Activated T-cell treated with anti-CD3 and anti-CD28 coated beads, Interleukin-2, amount 50 U/mL, for 48 hours (primary cell): ENCODE measurements around the gene BSN.

ENCODE experiments used
- DNase-seq, 2 experiments: peaks; one replicate each; pipeline ENCODE4 v3.0.0-alpha.2; 2020

Gene BSN

GRCh38 chr3:49654955-49655556, 100.8 kb downstream of the BSN start:
- no peak for DNase-seq

- no peak for DNase-seq
Observed at GRCh38 chr3:49655731-49656285, 101.5 kb downstream of the BSN start.

GRCh38 chr3:49656541-49657112, 102.3 kb downstream of the BSN start:
- no peak for DNase-seq

DNA sequence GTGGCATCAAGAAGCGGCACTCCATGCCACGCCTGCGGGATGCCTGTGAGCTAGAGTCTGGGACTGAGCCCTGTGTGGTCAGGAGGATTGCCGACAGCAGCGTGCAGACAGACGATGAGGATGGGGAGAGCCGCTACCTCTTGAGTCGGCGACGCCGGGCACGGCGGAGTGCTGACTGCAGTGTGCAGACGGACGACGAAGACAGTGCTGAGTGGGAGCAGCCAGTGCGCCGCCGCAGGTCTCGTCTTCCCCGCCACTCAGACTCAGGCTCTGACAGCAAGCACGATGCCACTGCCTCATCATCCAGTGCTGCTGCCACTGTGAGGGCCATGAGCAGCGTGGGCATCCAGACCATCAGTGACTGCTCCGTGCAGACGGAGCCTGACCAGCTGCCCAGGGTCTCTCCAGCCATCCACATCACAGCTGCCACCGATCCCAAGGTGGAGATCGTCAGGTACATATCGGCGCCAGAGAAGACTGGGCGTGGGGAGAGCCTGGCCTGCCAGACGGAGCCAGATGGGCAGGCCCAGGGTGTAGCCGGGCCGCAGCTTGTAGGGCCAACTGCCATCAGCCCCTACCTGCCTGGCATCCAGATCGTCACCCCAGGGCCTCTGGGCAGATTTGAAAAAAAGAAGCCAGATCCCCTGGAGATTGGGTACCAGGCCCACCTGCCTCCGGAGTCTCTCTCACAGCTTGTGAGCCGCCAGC, 103.1 kb downstream of the BSN start:
- no peak for DNase-seq

DNA sequence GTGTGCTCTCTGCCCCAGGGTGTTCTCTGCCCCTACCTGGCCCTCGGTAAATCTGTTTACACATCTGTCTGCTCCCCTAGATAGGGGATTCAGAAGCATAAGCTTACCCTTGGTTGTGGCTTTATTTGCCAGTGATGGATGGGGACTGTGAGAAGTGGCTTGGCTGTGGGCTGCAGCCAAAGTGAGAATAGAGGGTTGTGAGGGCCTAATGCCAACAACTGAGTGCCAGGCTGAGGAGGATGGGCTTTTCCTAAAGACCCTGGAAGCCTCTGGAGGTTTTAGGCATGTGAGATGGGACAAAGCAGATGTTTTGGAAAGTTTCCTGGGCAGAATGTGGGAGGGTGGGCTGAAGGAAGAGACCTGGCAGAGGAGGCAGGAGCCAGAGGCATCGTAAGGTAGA, 104.4 kb downstream of the BSN start:
- no peak for DNase-seq

DNA sequence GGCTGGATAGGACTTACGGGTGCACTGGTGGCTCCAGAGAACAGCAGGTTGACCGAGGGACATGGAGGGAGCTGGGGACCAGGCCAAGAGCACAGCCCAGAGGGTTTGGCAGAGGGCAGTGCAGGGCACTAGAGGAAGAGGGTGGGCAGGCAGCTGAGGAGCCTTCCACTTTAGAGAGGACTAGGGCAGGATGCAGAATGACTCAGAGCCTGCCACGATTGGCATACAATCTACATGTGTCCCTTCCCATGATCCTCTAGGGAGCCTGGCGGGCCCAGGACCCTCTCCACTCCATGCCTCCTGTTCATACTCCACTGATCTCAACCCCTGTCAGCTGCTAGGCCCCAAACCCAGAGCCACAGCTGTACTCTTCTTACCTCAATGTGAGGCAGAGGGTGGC, 105.5 kb downstream of the BSN start:
- no peak for DNase-seq

- DNase-seq = no peak
Observed at GRCh38 chr3:49661281-49661680, 107.0 kb downstream of the BSN start.

- DNase-seq = no peak
Observed at GRCh38 chr3:49662021-49662420, 107.7 kb downstream of the BSN start.

DNA sequence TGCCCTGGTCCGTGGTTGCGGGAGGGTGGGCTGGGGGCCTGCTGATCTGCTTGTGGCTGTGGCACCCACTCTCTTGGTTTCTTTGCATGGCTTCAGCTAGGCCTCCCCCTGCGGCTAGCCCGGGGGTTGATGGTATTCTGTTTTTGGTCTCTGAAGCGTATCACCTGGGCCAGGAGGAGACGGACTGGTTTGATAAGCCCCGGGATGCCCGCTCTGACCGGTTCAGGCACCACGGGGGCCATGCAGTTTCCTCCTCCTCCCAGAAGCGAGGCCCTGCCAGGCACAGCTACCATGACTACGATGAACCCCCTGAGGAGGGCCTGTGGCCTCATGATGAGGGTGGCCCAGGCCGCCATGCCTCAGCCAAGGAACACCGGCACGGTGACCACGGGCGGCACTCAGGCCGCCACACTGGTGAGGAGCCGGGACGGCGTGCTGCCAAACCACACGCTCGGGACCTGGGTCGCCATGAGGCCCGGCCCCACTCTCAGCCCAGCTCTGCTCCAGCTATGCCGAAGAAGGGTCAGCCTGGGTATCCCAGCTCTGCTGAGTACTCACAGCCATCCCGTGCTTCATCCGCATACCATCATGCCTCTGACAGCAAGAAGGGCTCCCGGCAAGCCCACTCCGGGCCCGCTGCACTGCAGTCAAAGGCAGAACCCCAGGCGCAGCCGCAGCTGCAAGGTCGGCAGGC, 108.6 kb downstream of the BSN start:
- no peak for DNase-seq

DNA sequence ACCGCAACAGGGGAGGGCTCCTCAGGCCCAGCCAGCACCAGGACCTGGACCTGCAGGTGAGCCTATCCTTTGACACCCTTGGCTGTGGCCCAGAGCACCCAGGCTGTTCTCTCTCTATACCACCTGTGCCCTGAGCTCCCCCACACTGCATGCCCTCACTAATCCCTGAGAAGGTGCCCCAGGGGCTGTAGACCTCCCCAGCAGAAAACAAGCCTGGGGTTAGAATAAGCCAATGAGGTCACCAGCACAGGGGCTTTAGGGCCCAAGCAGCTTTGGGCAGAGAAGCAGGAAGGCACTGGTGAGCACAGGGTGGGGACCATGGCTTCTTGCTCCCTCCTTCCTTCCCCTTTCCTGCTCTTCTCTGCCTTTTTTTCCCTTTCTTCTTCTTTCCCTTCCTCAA, 109.6 kb downstream of the BSN start:
- DNase-seq = no peak

GRCh38 chr3:49664300-49664699, 110.0 kb downstream of the BSN start:
- no peak for DNase-seq

GRCh38 chr3:49665822-49666519, 111.7 kb downstream of the BSN start:
- DNase-seq = no peak

- no peak for DNase-seq
Observed at GRCh38 chr3:49666592-49666991, 112.3 kb downstream of the BSN start.

GRCh38 chr3:49667701-49668413, 113.6 kb downstream of the BSN start:
- DNase-seq = no peak

DNA sequence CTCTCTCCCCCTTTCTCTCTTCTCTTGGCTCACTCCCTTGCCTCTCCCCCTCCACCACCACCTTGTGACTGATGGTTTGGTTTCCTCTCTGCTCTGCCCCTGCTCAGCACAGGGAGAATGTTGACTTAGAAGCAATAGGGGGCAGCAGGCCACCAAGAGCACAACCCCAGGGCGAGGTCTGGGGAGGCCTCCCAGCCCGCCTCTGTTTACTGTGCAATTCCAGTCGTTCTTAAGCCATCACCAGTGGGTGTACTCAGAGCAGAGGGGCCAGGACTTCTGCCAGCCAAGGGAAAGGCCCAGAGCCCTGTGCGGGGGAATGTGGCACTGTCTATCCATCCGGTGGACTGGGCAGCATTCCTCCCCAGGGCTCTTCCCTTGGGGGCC, 114.1 kb downstream of the BSN start:
- DNase-seq = no peak

- no peak for DNase-seq
Observed at GRCh38 chr3:49668861-49669260, 114.6 kb downstream of the BSN start.

DNA sequence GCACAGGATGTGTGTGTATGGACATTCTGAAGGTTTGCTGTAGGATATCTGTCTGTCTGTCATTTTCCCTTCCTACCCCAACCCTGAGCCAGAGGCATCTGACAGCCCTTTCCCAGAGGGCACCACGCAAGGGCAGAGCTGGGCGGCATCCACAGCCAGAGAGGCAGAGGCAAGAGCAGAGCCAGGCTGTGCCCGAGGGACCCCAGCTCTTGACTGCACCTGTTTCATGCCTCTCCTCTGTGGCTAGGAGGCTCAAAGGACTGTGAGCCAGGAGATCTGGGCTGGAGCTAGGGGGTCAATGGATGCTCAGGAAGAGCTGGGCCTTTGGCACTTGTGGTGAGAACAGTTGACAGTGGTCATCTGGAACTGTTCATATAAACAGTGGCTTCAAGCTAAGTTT, 115.1 kb downstream of the BSN start:
- no peak for DNase-seq

DNA sequence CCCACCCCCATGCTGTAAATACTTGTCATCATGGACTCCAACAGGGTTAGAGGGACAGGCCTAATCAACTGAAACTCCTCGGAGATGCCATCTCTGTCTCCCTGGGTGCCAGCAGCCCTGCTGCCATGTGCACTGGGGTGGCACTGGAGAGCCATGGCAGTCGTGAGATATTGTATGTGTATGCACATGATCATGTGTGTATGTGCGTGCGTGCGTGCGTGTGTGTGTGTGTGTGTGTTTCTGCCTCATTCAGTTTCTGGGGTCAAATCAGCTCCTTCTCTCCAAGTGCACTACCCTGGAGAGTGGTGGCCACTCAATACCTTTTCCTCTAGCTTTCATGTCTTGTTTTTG, 116.6 kb downstream of the BSN start:
- DNase-seq = no peak

- peak; percentile 80 to 86 for DNase-seq
Observed at GRCh38 chr3:49671291-49672288, 117.3 kb downstream of the BSN start.

DNA sequence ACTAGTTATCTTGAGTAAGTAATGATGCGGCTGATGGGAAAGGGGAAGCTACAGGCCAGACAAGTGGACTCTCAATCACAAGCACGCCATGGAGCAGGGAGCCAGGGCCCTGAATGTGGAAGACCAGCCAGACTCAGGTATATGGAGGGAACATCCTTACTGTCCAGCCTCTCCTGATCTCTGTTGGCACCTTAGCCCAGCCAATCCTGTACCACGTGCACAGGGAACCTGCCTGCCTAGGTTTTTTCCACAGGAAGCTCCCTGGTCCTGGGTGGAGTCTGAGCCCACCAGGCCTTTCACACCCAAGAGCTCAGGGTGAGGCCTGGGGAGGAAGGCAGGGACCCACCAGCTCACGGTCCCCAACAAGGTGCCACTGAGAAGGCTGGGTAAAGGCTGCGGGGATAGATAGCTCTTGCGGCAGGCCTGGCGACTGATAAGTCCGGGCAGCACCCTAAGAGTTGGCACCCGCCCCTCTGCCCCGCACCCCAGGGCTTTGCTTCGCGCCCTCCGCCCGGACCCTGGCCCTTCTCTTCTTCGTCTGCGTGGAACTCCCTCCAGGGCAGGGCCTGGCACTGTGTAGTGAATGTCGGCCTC, 118.9 kb downstream of the BSN start:
- no peak for DNase-seq
